ENCODE data around the gene FREM3.
"Not testable (repeated sequence)": the region's sequence is repeated elsewhere in the genome, so short reads cannot be mapped to it uniquely, and the experiment has no call there.

- TF ChIP-seq POLR2AphosphoS5, CTCF, POLR2A, EP300 (IDR thresholded peaks at IDR 0.05): not testable (repeated sequence)
These were observed 172.4 kb downstream of the FREM3 start for GRCh38 chr4:143528046-143528445.
